H9 (cell line): ENCODE measurements around the gene WDR13. TPM values are rescaled to one million over a fixed set of nuclear protein-coding genes. Genes with fewer than 3 reads are reported as not detected.
A peak's percentile ranks its signal among the peaks of the same experiment; 100 is the strongest.

Experiments used
- DNase-seq: peaks from one replicate; pipeline ENCODE4 v3.0.0-alpha.2; 2017
- H2AFZ ChIP-seq: one replicate; pipeline ENCODE4 v1.6.1; 2013; ENCODE audit warnings: mild to moderate bottlenecking, low read length, control low read depth, moderate library complexity
- H2AK5ac ChIP-seq: 2 replicates; pipeline ENCODE4 v1.6.1; 2013; ENCODE audit warnings: low read length, control low read depth, mixed read lengths; ENCODE audit not compliant: insufficient read length
- H2BK120ac ChIP-seq: one replicate; pipeline ENCODE4 v1.6.1; 2013; ENCODE audit warnings: low read depth, mild to moderate bottlenecking, low read length, control low read depth, inconsistent platforms; ENCODE audit not compliant: poor library complexity, severe bottlenecking
- H2BK12ac ChIP-seq: 2 replicates; pipeline ENCODE4 v1.6.1; 2013; ENCODE audit warnings: low read length, control low read depth, mixed read lengths, low read depth; ENCODE audit not compliant: insufficient read length
- H2BK15ac ChIP-seq: 2 replicates; pipeline ENCODE4 v1.6.1; 2013; ENCODE audit warnings: low read depth, low read length, control low read depth
- H2BK20ac ChIP-seq: one replicate; pipeline ENCODE4 v1.6.1; 2013; ENCODE audit warnings: low read depth, mild to moderate bottlenecking, low read length, control low read depth, inconsistent platforms; ENCODE audit not compliant: poor library complexity, severe bottlenecking
- H2BK5ac ChIP-seq: 2 replicates; pipeline ENCODE4 v1.6.1; 2013; ENCODE audit warnings: low read length, control low read depth, mixed read lengths; ENCODE audit not compliant: insufficient read length
- H3K14ac ChIP-seq: 2 replicates; pipeline ENCODE4 v1.6.1; 2013; ENCODE audit warnings: low read length, control low read depth; ENCODE audit not compliant: insufficient read depth
- H3K18ac ChIP-seq: 2 replicates; pipeline ENCODE4 v1.6.1; 2013; ENCODE audit warnings: low read depth, mild to moderate bottlenecking, mixed read lengths, low read length, control low read depth; ENCODE audit not compliant: insufficient read length
- H3K23ac ChIP-seq: 2 replicates; pipeline ENCODE4 v1.6.1; 2013; ENCODE audit warnings: low read length, control low read depth, mixed read lengths, low read depth; ENCODE audit not compliant: insufficient read length
- H3K23me2 ChIP-seq: 2 replicates; pipeline ENCODE4 v1.6.1; 2013; ENCODE audit warnings: low read depth, mild to moderate bottlenecking, mixed read lengths, low read length, control low read depth; ENCODE audit not compliant: insufficient read length, poor library complexity, severe bottlenecking
- H3K27ac ChIP-seq: 2 replicates; pipeline ENCODE4 v1.5.1; 2013; ENCODE audit warnings: low read length, control low read depth, mixed read lengths, low read depth; ENCODE audit not compliant: insufficient read length
- H3K27me3 ChIP-seq: 2 replicates; pipeline ENCODE4 v1.6.1; 2013; ENCODE audit warnings: low read length, control low read depth, inconsistent platforms; ENCODE audit not compliant: insufficient read depth
- H3K4ac ChIP-seq: 2 replicates; pipeline ENCODE4 v1.6.1; 2013; ENCODE audit warnings: low read depth, mild to moderate bottlenecking, control low read depth, inconsistent platforms, low read length, moderate library complexity
- H3K4me1 ChIP-seq: 2 replicates; pipeline ENCODE4 v1.6.1; 2013; ENCODE audit warnings: low read length, control low read depth, inconsistent platforms; ENCODE audit not compliant: insufficient read depth
- H3K4me2 ChIP-seq: 2 replicates; pipeline ENCODE4 v1.6.1; 2013; ENCODE audit warnings: low read length, control low read depth, mixed read lengths; ENCODE audit not compliant: insufficient read length, insufficient read depth
- H3K56ac ChIP-seq: 2 replicates; pipeline ENCODE4 v1.6.1; 2013; ENCODE audit warnings: low read depth, mild to moderate bottlenecking, mixed read lengths, low read length, control low read depth; ENCODE audit not compliant: insufficient read length
- H3K79me1 ChIP-seq: 2 replicates; pipeline ENCODE4 v1.6.1; 2013; ENCODE audit warnings: low read depth, mild to moderate bottlenecking, moderate library complexity, low read length, control low read depth, inconsistent platforms; ENCODE audit not compliant: insufficient read depth, poor library complexity, severe bottlenecking
- H3K79me2 ChIP-seq: 2 replicates; pipeline ENCODE4 v1.6.1; 2013; ENCODE audit warnings: low read length, control low read depth, inconsistent platforms; ENCODE audit not compliant: insufficient read depth
- H3K9ac ChIP-seq: 2 replicates; pipeline ENCODE4 v1.6.1; 2013; ENCODE audit warnings: low read length, control low read depth, mixed read lengths; ENCODE audit not compliant: insufficient read length; ENCODE audit errors: extremely low read depth
- H3K9me3 ChIP-seq: one replicate; pipeline ENCODE4 v1.6.1; 2013; ENCODE audit warnings: low read depth, low read length, inconsistent platforms; ENCODE audit not compliant: control insufficient read depth
- H3T11ph ChIP-seq: one replicate; pipeline ENCODE4 v1.6.1; 2013; ENCODE audit warnings: mild to moderate bottlenecking, low read length, control low read depth, inconsistent platforms
- H4K20me1 ChIP-seq: one replicate; pipeline ENCODE4 v1.6.1; 2013; ENCODE audit not compliant: control insufficient read depth, insufficient read length, insufficient read depth
- H4K5ac ChIP-seq: 2 replicates; pipeline ENCODE4 v1.6.1; 2013; ENCODE audit warnings: low read depth, mild to moderate bottlenecking, mixed read lengths, low read length, control low read depth; ENCODE audit not compliant: insufficient read length
- H4K8ac ChIP-seq: replicated peaks from 2 replicates; pipeline ENCODE4 v1.6.1; 2013; ENCODE audit warnings: low read length, control low read depth, mixed read lengths, low read depth; ENCODE audit not compliant: insufficient read length
- H4K91ac ChIP-seq: 2 replicates; pipeline ENCODE4 v1.6.1; 2013; ENCODE audit warnings: low read depth, mild to moderate bottlenecking, moderate library complexity, mixed read lengths, low read length, control low read depth; ENCODE audit not compliant: insufficient read length
- H3K27ac Mint-ChIP-seq, 3 experiments: 2 replicates in 2 of 3; 3 replicates in 1 of 3; pipeline ENCODE4 v1.8.0; 2020 to 2021; ENCODE audit warnings: mixed read lengths in 3 of 3, mild to moderate bottlenecking in 1 of 3, moderate library complexity in 1 of 3
- H3K27me3 Mint-ChIP-seq: 2 replicates; pipeline ENCODE4 v1.8.0; 2021; ENCODE audit warnings: low read depth, mild to moderate bottlenecking, moderate library complexity, mixed read lengths
- H3K36me3 Mint-ChIP-seq, 3 experiments: 2 replicates in 2 of 3; 3 replicates in 1 of 3; pipeline ENCODE4 v1.8.0; 2020 to 2021; ENCODE audit warnings: low read depth in 3 of 3, mixed read lengths in 3 of 3; ENCODE audit not compliant: insufficient read depth in 1 of 3
- H3K4me1 Mint-ChIP-seq, 2 experiments: 2 replicates each; pipeline ENCODE4 v1.8.0; 2020; ENCODE audit warnings: mixed read lengths in 2 of 2
- H3K4me3 Mint-ChIP-seq, 2 experiments: 2 replicates in 1 of 2; 3 replicates in 1 of 2; pipeline ENCODE4 v1.8.0; 2020 to 2021; ENCODE audit warnings: mild to moderate bottlenecking in 2 of 2, mixed read lengths in 2 of 2, moderate library complexity in 1 of 2
- H3K9me3 Mint-ChIP-seq, 2 experiments: 2 replicates in 1 of 2; 3 replicates in 1 of 2; pipeline ENCODE4 v1.8.0; 2020; ENCODE audit warnings: mild to moderate bottlenecking in 2 of 2, mixed read lengths in 2 of 2, moderate library complexity in 1 of 2
- CTCF ChIP-seq: fragments of 200-600 bp; sonication (generic); conservative IDR thresholded peaks from 3 replicates; pipeline ENCODE4 v1.8.0; 2021; ENCODE audit warnings: antibody characterized with exemption, mild to moderate bottlenecking
- WGBS: extraction: QIAGEN DNeasy Blood & Tissue Kit; methylation state at CpG from one replicate; pipeline ENCODE4 v1.1.7; 2013; ENCODE audit warnings: missing lambda C conversion rate, low lambda C conversion rate, mixed read lengths; ENCODE audit not compliant: insufficient read length; ENCODE audit errors: extremely low coverage; 5-methylcytosine and 5-hydroxymethylcytosine counted together
- total RNA-seq: library from RNA; stranded (reverse); gene quantifications from 2 replicates; pipeline ENCODE4 v1.2.1, GENCODE V29; 2021

WDR13 gene
- total RNA-seq, 1 experiment from 2014 or later, result 29.4 TPM

GRCh38 chrX:48606091-48606490, 8.8 kb downstream of the WDR13 start:
- H3K9ac ChIP-seq, result no peak overlapping the region
- H2BK120ac ChIP-seq, result no peak overlapping the region
- H2AFZ ChIP-seq, result no peak overlapping the region
- H3K23ac ChIP-seq, result no peak overlapping the region
- Mint-ChIP-seq H3K4me1 (peaks cover 8 to 14% of the 10 kb centered on the region in 2 experiments; a peak in 3 of 4 replicates), H3K27ac (peak overlapping the region in 1 of 3 experiments; percentile 80; a peak in 1 of 7 replicates), H3K4me3 (no peak overlapping the region), H3K9me3 (peaks cover 69 to 71% of the 10 kb centered on the region in 2 experiments), H3K27me3 (peaks cover 1% of the 10 kb centered on the region), H3K36me3 (peaks cover 9 to 27% (median 25%) of the 10 kb centered on the region in 3 experiments)
- no peak overlapping the region for H3K27ac ChIP-seq
- H3K79me2 ChIP-seq, result no peaks in the 10 kb centered on the region
- H4K8ac ChIP-seq, result no peak overlapping the region
- no peak overlapping the region for H2BK15ac ChIP-seq
- no peak overlapping the region for H3T11ph ChIP-seq
- no peak for DNase-seq
- no peaks in the 10 kb centered on the region for H3K79me1 ChIP-seq
- no peak overlapping the region for H3K4me2 ChIP-seq
- H3K4ac ChIP-seq, result no peak overlapping the region
- no peak overlapping the region for H2BK20ac ChIP-seq
- H2BK5ac ChIP-seq, result no peak overlapping the region
- H3K56ac ChIP-seq, result no peak overlapping the region
- no peaks in the 10 kb centered on the region for H3K27me3 ChIP-seq
- H3K23me2 ChIP-seq, result no peaks in the 10 kb centered on the region
- H2BK12ac ChIP-seq, result no peak overlapping the region
- no CpG with 5 or more reads among the region's 6 CpGs for WGBS
- no peak overlapping the region for H4K91ac ChIP-seq
- H3K18ac ChIP-seq, result no peak overlapping the region
- no peak overlapping the region for H4K5ac ChIP-seq
- no peak overlapping the region for H2AK5ac ChIP-seq
- no peak overlapping the region for H3K14ac ChIP-seq
- peak; percentile 49; the same call in 2 of the 3 replicates for TF ChIP-seq CTCF
- no peaks in the 10 kb centered on the region for H3K4me1 ChIP-seq
- H3K9me3 ChIP-seq, result peaks cover 10% of the 10 kb centered on the region
- no peaks in the 10 kb centered on the region for H4K20me1 ChIP-seq
